HCT116 (cell line): ENCODE data around the gene USP36. TPM values are rescaled to one million over a fixed set of nuclear protein-coding genes. Genes with fewer than 3 reads are reported as not detected.

Source experiments
- ATAC-seq: fragments of 200-7000 bp; cut with Tn5 transposase; 2 replicates; pipeline ENCODE4 v1.9.1; 2020; ENCODE audit warnings: mild to moderate bottlenecking, moderate library complexity
- BruUV-seq: library from RNA; stranded (reverse); fragments of 400-500 nt; replicated peaks from 2 replicates; lab custom pipeline; 2021; lab: Mats Ljungman, UMichigan
- CTCF ChIA-PET: fragments of 300-600 bp; sonication (Branson Sonifier 250); formaldehyde crosslinking; loops from one replicate; lab custom pipeline; 2021; ENCODE audit warnings: antibody characterized with exemption; lab: Charles Lee
- POLR2A ChIA-PET: fragments of 300-600, 350-600 bp; sonication (Branson Sonifier 250); formaldehyde crosslinking; loops from one replicate; lab custom pipeline; 2021; ENCODE audit warnings: antibody characterized with exemption; lab: Charles Lee
- RAD21 ChIA-PET, 2 experiments: fragments of 300-600 bp; sonication (Branson Sonifier 250); formaldehyde crosslinking; loops; one replicate each; lab custom pipeline; 2023; ENCODE audit warnings: low total read pairs in 2 of 2; ENCODE audit not compliant: uncharacterized antibody in 2 of 2, unreplicated experiment in 2 of 2, low non-redundant PET in 1 of 2; lab: Charles Lee
- DNase-seq: peaks from one replicate; pipeline ENCODE4 v3.0.0-alpha.2; 2010; ENCODE audit warnings: low read depth, low spot score
- H2AFZ ChIP-seq: fragments of 200-600 bp; shearing (Covaris generic), sonication (generic); 2 replicates; pipeline ENCODE4 v1.6.1; 2017; ENCODE audit warnings: low read depth, mixed run types, mixed read lengths, antibody characterized with exemption, low read length; ENCODE audit not compliant: poor library complexity, severe bottlenecking
- H3K27ac ChIP-seq: 2 replicates; pipeline ENCODE4 v1.5.1; 2012; ENCODE audit warnings: low read depth, low read length
- H3K27me3 ChIP-seq: fragments of 200-600 bp; sonication (generic); 2 replicates; pipeline ENCODE4 v1.6.1; 2016; ENCODE audit warnings: mixed run types, low read length, mixed read lengths; ENCODE audit not compliant: insufficient read depth
- H3K36me3 ChIP-seq, 2 experiments: fragments of 200-500 bp in 1 of 2; fragments of 200-600 bp in 1 of 2; sonication (Bioruptor generic) in 1 of 2; sonication (generic) in 1 of 2; 2 replicates each; pipeline versions ENCODE4 v1.5.1 to v1.6.1; 2014 to 2016; ENCODE audit warnings: low read length in 2 of 2, inconsistent platforms in 1 of 2, mixed read lengths in 1 of 2, mixed run types in 1 of 2; ENCODE audit not compliant: insufficient read depth in 2 of 2, control insufficient read depth in 1 of 2
- H3K4me1 ChIP-seq, 2 experiments: fragments of 200-600 bp in 1 of 2; sonication (generic) in 1 of 2; 2 replicates each; pipeline versions ENCODE4 v1.5.1 to v1.6.1; 2012 to 2017; ENCODE audit warnings: low read length in 2 of 2, inconsistent platforms in 1 of 2, mild to moderate bottlenecking in 1 of 2, mixed read lengths in 1 of 2, mixed run types in 1 of 2, moderate library complexity in 1 of 2; ENCODE audit not compliant: insufficient read depth in 2 of 2, control insufficient read depth in 1 of 2
- H3K4me2 ChIP-seq: fragments of 200-600 bp; sonication (generic); 2 replicates; pipeline ENCODE4 v1.6.1; 2017; ENCODE audit warnings: mixed run types, low read length, mixed read lengths
- H3K4me3 ChIP-seq, 2 experiments: fragments of 200-600 bp in 1 of 2; sonication (generic) in 1 of 2; replicated peaks in 1 of 2; 2 replicates each; pipeline ENCODE4 v1.5.1; 2011 to 2016; ENCODE audit warnings: low read length in 2 of 2, control low read depth in 1 of 2, low read depth in 1 of 2, mild to moderate bottlenecking in 1 of 2, mixed read lengths in 1 of 2, mixed run types in 1 of 2
- H3K79me2 ChIP-seq: fragments of 200-600 bp; sonication (generic); 2 replicates; pipeline ENCODE4 v1.6.1; 2017; ENCODE audit warnings: mild to moderate bottlenecking, mixed run types, low read length, moderate library complexity, mixed read lengths; ENCODE audit not compliant: insufficient read depth
- H3K9ac ChIP-seq: fragments of 200-600 bp; sonication (generic); 2 replicates; pipeline ENCODE4 v1.6.1; 2016; ENCODE audit warnings: low read length, mixed read lengths
- H3K9me2 ChIP-seq: fragments of 200-600 bp; sonication (generic), shearing (Covaris generic); 2 replicates; pipeline ENCODE4 v1.6.1; 2017; ENCODE audit warnings: mixed run types, mild to moderate bottlenecking, moderate library complexity; ENCODE audit not compliant: insufficient read depth
- H3K9me3 ChIP-seq, 2 experiments: fragments of 200-500 bp in 1 of 2; fragments of 200-600 bp in 1 of 2; sonication (Bioruptor generic) in 1 of 2; sonication (generic) in 1 of 2; 2 replicates each; pipeline ENCODE4 v1.6.1; 2014 to 2017; ENCODE audit warnings: low read length in 2 of 2, mixed read lengths in 2 of 2, inconsistent platforms in 1 of 2, low read depth in 1 of 2, mild to moderate bottlenecking in 1 of 2, mixed run types in 1 of 2, moderate library complexity in 1 of 2; ENCODE audit not compliant: control insufficient read depth in 1 of 2, insufficient read depth in 1 of 2
- H4K20me1 ChIP-seq: fragments of 200-600 bp; sonication (generic), shearing (Covaris generic); 2 replicates; pipeline ENCODE4 v1.6.1; 2017; ENCODE audit warnings: mixed run types, mild to moderate bottlenecking, moderate library complexity; ENCODE audit not compliant: insufficient read depth
- ATF3 ChIP-seq: IDR thresholded peaks from 2 replicates; pipeline ENCODE4 v1.6.1; 2012
- CBX3 ChIP-seq: IDR thresholded peaks from 2 replicates; pipeline ENCODE4 v1.6.1; 2012; ENCODE audit warnings: low read depth
- CEBPB ChIP-seq: IDR thresholded peaks from 2 replicates; pipeline ENCODE4 v1.6.1; 2012; ENCODE audit warnings: low read depth
- EGR1 ChIP-seq: IDR thresholded peaks from 2 replicates; pipeline ENCODE4 v1.6.1; 2012; ENCODE audit warnings: low read depth
- ELF1 ChIP-seq: IDR thresholded peaks from 2 replicates; pipeline ENCODE4 v1.6.1; 2012; ENCODE audit warnings: low read depth, borderline replicate concordance
- EZH2 ChIP-seq: fragments of 200-600 bp; sonication (generic); IDR thresholded peaks from 2 replicates; pipeline ENCODE4 v1.6.1; 2017; ENCODE audit warnings: antibody characterized with exemption, mixed run types
- FOSL1 ChIP-seq: IDR thresholded peaks from 2 replicates; pipeline ENCODE4 v1.6.1; 2012; ENCODE audit warnings: low read depth
- JUND ChIP-seq: IDR thresholded peaks from 2 replicates; pipeline ENCODE4 v1.6.1; 2012
- POLR2A ChIP-seq: IDR thresholded peaks from 2 replicates; pipeline ENCODE4 v1.7.0; 2011; ENCODE audit warnings: borderline replicate concordance; ENCODE audit not compliant: insufficient read depth, insufficient read length; ENCODE audit errors: extremely low read depth
- RAD21 ChIP-seq: IDR thresholded peaks from 2 replicates; pipeline ENCODE4 v1.6.1; 2012; ENCODE audit warnings: low read depth, mild to moderate bottlenecking
- SIN3A ChIP-seq: IDR thresholded peaks from 2 replicates; pipeline ENCODE4 v1.6.1; 2012; ENCODE audit warnings: low read depth
- SP1 ChIP-seq: IDR thresholded peaks from 2 replicates; pipeline ENCODE4 v1.6.1; 2012; ENCODE audit warnings: low read depth
- SRF ChIP-seq: IDR thresholded peaks from 2 replicates; pipeline ENCODE4 v1.6.1; 2012; ENCODE audit warnings: low read depth
- TCF7L2 ChIP-seq: IDR thresholded peaks from 2 replicates; pipeline ENCODE4 v1.7.0; 2011; ENCODE audit warnings: borderline replicate concordance, inconsistent platforms; ENCODE audit not compliant: insufficient read depth, insufficient read length; ENCODE audit errors: extremely low read depth
- YY1 ChIP-seq: IDR thresholded peaks from 2 replicates; pipeline ENCODE4 v1.6.1; 2011; ENCODE audit warnings: low read length, low read depth, moderate library complexity, mild to moderate bottlenecking; ENCODE audit not compliant: insufficient replicate concordance; ENCODE audit errors: extremely low read depth
- ZFX ChIP-seq: fragments of 450-650 bp; IDR thresholded peaks from 2 replicates; pipeline ENCODE4 v1.6.1; 2017
- ZNF274 ChIP-seq: fragments of 200-500 bp; sonication (Bioruptor generic); IDR thresholded peaks from 2 replicates; pipeline ENCODE4 v1.6.1; 2014; ENCODE audit warnings: mild to moderate bottlenecking, low read depth, low read length, inconsistent platforms
- intact Hi-C: fragments of 100-400 bp; cut with micrococcal nuclease; formaldehyde crosslinking; loops from 2 replicates; pipeline ENCODE4 v1.10.0; 2022
- total RNA-seq: library from RNA; stranded (reverse); gene quantifications from one replicate; pipeline ENCODE4 v1.2.1, GENCODE V29; 2021; ENCODE audit not compliant: unreplicated experiment
- TF ChIP-seq, protein P1 (sequence below): IDR thresholded peaks from 2 replicates; pipeline ENCODE4 v1.6.1; 2012; ENCODE audit warnings: low read depth
- TF ChIP-seq, protein P2 (sequence below): IDR thresholded peaks from 2 replicates; pipeline ENCODE4 v1.6.1; 2011; ENCODE audit warnings: mild to moderate bottlenecking, low read length, moderate library complexity; ENCODE audit not compliant: insufficient replicate concordance; ENCODE audit errors: extremely low read depth
- TF ChIP-seq, protein P3 (sequence below), 3 experiments: fragments of 200-600 bp in 1 of 3; sonication (generic) in 1 of 3; IDR thresholded peaks in 2 of 3; conservative IDR thresholded peaks in 1 of 3; 2 replicates each; pipeline ENCODE4 v1.5.1; 2012 to 2017; ENCODE audit warnings: low read depth in 2 of 3, low read length in 2 of 3, antibody characterized with exemption in 1 of 3, borderline replicate concordance in 1 of 3, control low read depth in 1 of 3, mild to moderate bottlenecking in 1 of 3, mixed read lengths in 1 of 3, mixed run types in 1 of 3, moderate library complexity in 1 of 3; ENCODE audit not compliant: insufficient read depth in 1 of 3

USP36 gene
- total RNA-seq, 1 experiment from 2014 or later, result 104 TPM

DNA sequence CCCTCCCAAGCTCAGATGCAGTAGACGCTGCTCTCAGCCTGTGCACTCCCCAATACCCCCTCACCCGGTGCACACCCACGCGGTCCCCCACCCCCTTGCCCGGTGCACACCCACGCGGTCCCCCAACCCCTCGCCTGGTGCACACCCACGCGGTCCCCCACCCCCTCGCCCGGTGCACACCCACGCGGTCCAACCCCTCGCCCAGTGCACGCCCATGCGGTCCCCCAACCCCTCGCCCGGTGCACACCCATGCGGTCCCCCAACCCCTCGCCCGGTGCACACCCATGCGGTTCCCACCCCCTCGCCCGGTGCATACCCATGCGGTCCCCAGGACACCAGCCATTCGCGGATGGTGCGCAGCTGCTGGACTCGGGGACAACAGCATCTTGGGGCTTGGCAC is 38.6 kb downstream of the USP36 start:
- peaks cover 76% of the 10 kb centered on the region; the same call in 1 of the 2 replicates for H3K79me2 ChIP-seq
- no peak overlapping the region for H3K9ac ChIP-seq
- H3K9me3 ChIP-seq, result no peaks in the 10 kb centered on the region
- ATAC-seq, result no peak
- ChIA-PET RAD21 (no interaction called here), POLR2A (interaction anchor here (0.7 kb wide), 1 partner anchor 113 kb away, joined by 4 read pairs; no protein-coding TSS in a partner anchor), CTCF (no interaction called here)
- H2AFZ ChIP-seq, result no peak overlapping the region
- no TSS peak for BruUV-seq
- no peak overlapping the region for H3K27ac ChIP-seq
- no peak for DNase-seq
- intact Hi-C loops, result no loop called here
- H3K27me3 ChIP-seq, result no peaks in the 10 kb centered on the region
- H3K4me2 ChIP-seq, result no peak overlapping the region
- no peaks in the 10 kb centered on the region for H3K9me2 ChIP-seq
- H3K4me1 ChIP-seq, result no peaks in the 10 kb centered on the region
- TF ChIP-seq, protein P1, sequence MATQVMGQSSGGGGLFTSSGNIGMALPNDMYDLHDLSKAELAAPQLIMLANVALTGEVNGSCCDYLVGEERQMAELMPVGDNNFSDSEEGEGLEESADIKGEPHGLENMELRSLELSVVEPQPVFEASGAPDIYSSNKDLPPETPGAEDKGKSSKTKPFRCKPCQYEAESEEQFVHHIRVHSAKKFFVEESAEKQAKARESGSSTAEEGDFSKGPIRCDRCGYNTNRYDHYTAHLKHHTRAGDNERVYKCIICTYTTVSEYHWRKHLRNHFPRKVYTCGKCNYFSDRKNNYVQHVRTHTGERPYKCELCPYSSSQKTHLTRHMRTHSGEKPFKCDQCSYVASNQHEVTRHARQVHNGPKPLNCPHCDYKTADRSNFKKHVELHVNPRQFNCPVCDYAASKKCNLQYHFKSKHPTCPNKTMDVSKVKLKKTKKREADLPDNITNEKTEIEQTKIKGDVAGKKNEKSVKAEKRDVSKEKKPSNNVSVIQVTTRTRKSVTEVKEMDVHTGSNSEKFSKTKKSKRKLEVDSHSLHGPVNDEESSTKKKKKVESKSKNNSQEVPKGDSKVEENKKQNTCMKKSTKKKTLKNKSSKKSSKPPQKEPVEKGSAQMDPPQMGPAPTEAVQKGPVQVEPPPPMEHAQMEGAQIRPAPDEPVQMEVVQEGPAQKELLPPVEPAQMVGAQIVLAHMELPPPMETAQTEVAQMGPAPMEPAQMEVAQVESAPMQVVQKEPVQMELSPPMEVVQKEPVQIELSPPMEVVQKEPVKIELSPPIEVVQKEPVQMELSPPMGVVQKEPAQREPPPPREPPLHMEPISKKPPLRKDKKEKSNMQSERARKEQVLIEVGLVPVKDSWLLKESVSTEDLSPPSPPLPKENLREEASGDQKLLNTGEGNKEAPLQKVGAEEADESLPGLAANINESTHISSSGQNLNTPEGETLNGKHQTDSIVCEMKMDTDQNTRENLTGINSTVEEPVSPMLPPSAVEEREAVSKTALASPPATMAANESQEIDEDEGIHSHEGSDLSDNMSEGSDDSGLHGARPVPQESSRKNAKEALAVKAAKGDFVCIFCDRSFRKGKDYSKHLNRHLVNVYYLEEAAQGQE, result no peak
- TF ChIP-seq CEBPB (no peak), CBX3 (no peak), SIN3A (no peak), YY1 (no peak), EZH2 (no peak), ELF1 (no peak), POLR2A (no peak), TCF7L2 (no peak), SP1 (no peak), ATF3 (no peak), JUND (no peak), FOSL1 (no peak), RAD21 (no peak), ZFX (no peak), EGR1 (no peak), ZNF274 (no peak), SRF (no peak)
- TF ChIP-seq, protein P2, sequence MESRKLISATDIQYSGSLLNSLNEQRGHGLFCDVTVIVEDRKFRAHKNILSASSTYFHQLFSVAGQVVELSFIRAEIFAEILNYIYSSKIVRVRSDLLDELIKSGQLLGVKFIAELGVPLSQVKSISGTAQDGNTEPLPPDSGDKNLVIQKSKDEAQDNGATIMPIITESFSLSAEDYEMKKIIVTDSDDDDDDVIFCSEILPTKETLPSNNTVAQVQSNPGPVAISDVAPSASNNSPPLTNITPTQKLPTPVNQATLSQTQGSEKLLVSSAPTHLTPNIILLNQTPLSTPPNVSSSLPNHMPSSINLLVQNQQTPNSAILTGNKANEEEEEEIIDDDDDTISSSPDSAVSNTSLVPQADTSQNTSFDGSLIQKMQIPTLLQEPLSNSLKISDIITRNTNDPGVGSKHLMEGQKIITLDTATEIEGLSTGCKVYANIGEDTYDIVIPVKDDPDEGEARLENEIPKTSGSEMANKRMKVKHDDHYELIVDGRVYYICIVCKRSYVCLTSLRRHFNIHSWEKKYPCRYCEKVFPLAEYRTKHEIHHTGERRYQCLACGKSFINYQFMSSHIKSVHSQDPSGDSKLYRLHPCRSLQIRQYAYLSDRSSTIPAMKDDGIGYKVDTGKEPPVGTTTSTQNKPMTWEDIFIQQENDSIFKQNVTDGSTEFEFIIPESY, result no peak
- TF ChIP-seq, protein P3, sequence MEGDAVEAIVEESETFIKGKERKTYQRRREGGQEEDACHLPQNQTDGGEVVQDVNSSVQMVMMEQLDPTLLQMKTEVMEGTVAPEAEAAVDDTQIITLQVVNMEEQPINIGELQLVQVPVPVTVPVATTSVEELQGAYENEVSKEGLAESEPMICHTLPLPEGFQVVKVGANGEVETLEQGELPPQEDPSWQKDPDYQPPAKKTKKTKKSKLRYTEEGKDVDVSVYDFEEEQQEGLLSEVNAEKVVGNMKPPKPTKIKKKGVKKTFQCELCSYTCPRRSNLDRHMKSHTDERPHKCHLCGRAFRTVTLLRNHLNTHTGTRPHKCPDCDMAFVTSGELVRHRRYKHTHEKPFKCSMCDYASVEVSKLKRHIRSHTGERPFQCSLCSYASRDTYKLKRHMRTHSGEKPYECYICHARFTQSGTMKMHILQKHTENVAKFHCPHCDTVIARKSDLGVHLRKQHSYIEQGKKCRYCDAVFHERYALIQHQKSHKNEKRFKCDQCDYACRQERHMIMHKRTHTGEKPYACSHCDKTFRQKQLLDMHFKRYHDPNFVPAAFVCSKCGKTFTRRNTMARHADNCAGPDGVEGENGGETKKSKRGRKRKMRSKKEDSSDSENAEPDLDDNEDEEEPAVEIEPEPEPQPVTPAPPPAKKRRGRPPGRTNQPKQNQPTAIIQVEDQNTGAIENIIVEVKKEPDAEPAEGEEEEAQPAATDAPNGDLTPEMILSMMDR (IDR thresholded peaks at IDR 0.05 in 2 of 3, conservative IDR thresholded peaks at IDR 0.05 in 1 of 3; ENCODE audit: borderline replicate concordance in 1 of 3, insufficient read depth in 1 of 3, low read depth in 2 of 3, low read length in 2 of 3), result no peak
- H4K20me1 ChIP-seq, result peaks cover 16% of the 10 kb centered on the region; the same call in 1 of the 2 replicates
- H3K4me3 ChIP-seq, result no peak overlapping the region
- peaks cover 57 to 92% of the 10 kb centered on the region in 2 experiments for H3K36me3 ChIP-seq
